Heart left ventricle (tissue), 16 donors: ENCODE measurements around the gene SGCA. TPM values are rescaled to one million over a fixed set of nuclear protein-coding genes. Genes with fewer than 3 reads are reported as not detected.

Experiments
- ATAC-seq, 4 donors: fragments of 200-7000 bp; cut with Tn5 transposase; one replicate each; pipeline ENCODE4 v1.9.1; 2020 to 2022; ENCODE audit warnings: moderate library complexity in 4 of 4, mild to moderate bottlenecking in 3 of 4, moderate number of reproducible peaks in 1 of 4
- DNase-seq, 5 donors: peaks; one replicate each; pipeline ENCODE4 v3.0.0-alpha.2; 2020
- H3K27ac ChIP-seq, 12 donors: fragments of 200-600 bp; sonication (generic) in 4 of 12; one replicate each; pipeline versions ENCODE4 v1.5.0 to v1.8.0; 2016 to 2022; ENCODE audit warnings: mild to moderate bottlenecking in 2 of 12
- H3K27me3 ChIP-seq, 9 donors: fragments of 200-600 bp; sonication (generic) in 2 of 9; one replicate each; pipeline versions ENCODE4 v1.5.1 to v1.8.0; 2016 to 2022; ENCODE audit warnings: mild to moderate bottlenecking in 3 of 9
- H3K36me3 ChIP-seq, 9 donors: fragments of 200-600 bp; sonication (generic) in 2 of 9; one replicate each; pipeline versions ENCODE4 v1.5.0 to v1.8.0; 2018 to 2022; ENCODE audit warnings: mild to moderate bottlenecking in 2 of 9
- H3K4me1 ChIP-seq, 12 donors: fragments of 200-600 bp; sonication (generic) in 4 of 12; one replicate each; pipeline versions ENCODE4 v1.5.0 to v1.8.0; 2016 to 2022; ENCODE audit warnings: mild to moderate bottlenecking in 3 of 12
- H3K4me3 ChIP-seq, 12 donors: fragments of 200-600 bp; sonication (generic) in 4 of 12; one replicate each; pipeline versions ENCODE4 v1.5.0 to v1.8.0; 2017 to 2022; ENCODE audit warnings: mild to moderate bottlenecking in 9 of 12, moderate library complexity in 4 of 12
- H3K9me3 ChIP-seq, 12 donors: fragments of 200-600 bp; sonication (generic) in 4 of 12; one replicate each; pipeline versions ENCODE4 v1.5.0 to v1.8.0; 2016 to 2022; ENCODE audit warnings: mild to moderate bottlenecking in 1 of 12
- POLR2A ChIP-seq, 2 donors: fragments of 450-650 bp; IDR thresholded peaks; one replicate each; pipeline ENCODE4 v1.6.1; 2017; ENCODE audit warnings: antibody characterized with exemption in 2 of 2, mild to moderate bottlenecking in 2 of 2, moderate library complexity in 2 of 2
- WGBS, 4 donors: extraction: QIAGEN DNeasy Blood & Tissue Kit in 2 of 4; methylation state at CpG; one replicate each; pipeline versions ENCODE4 v1.1.5 to v1.1.7; 2013 to 2018; 5-methylcytosine and 5-hydroxymethylcytosine counted together
- intact Hi-C, 10 donors: fragments of 100-400 bp; cut with DNase I; formaldehyde crosslinking; loops; one replicate each; pipeline versions ENCODE4 v1.11.1 to v1.14.2; 2022
- polyA plus RNA-seq, 2 donors: library from polyadenylated mRNA; stranded (reverse); fragments of 200-250 nt; gene quantifications; one replicate each; pipeline ENCODE4 v1.2.3, GENCODE V29; 2013
- total RNA-seq, 9 donors: library from RNA; depleted of rRNA in 2 of 9; stranded (reverse); fragments of >200 nt in 2 of 9; fragmentation: NEBNext Ultra II Directional in 3 of 9; extraction: Animal tissue kit (Norgen Biotek cat#: 25700) in 3 of 9; gene quantifications; one replicate each; pipeline versions ENCODE4 v1.1.0 to v1.2.4, GENCODE V29; 2016 to 2023
- TF ChIP-seq, protein P1 (sequence below), 12 donors: fragments of 200-600 bp; sonication (generic) in 4 of 12; IDR thresholded peaks; one replicate each; pipeline versions ENCODE4 v1.5.0 to v1.8.0; 2018 to 2022; ENCODE audit warnings: antibody characterized with exemption in 12 of 12, mild to moderate bottlenecking in 5 of 12
- donor health status: ischemic (EF 13 %, LVEDD 7.1; RV severe dilation, severe dysfunction).
- donor health status: healthy with polysubstance abuse.
- donor health status: DM: no; HTN: yes; CAD: no.
- donor health status: DM: no; HTN: no; CAD: no.
- donor health status: ischemic (EF 25% LVEDD 6.9; RV normal size, moderate dysfunction).
- donor health status: ischemic (EF 25% LVEDD 5.7; RV mildly dilated, moderate dysfunction).
- donor health status: healthy.
- donor health status: DM: yes; HTN: yes; CAD: no.
- donor health status: ischemic (EF 35%, LVEDD 5.7; RV mildly dilated, moderate dysfunction).
- donor health status: nonischemic (EF 11% LVEDD 7.7; RV severe dilation, severe dysfunction).
- donor health status: DM: yes; HTN: yes; CAD: no.
- donor health status: PGD.
- donor health status: ischemic (EF 29% LVEDD 5.4; RV normal size, mild dysfunction).
- donor health status: nonischemic (EF 23%, LVEDD 6.1; RV moderate dilation, normal function).

The SGCA gene
- total and polyA plus RNA-seq, 11 donors = 96.5 to 225 (median 151) TPM

DNA sequence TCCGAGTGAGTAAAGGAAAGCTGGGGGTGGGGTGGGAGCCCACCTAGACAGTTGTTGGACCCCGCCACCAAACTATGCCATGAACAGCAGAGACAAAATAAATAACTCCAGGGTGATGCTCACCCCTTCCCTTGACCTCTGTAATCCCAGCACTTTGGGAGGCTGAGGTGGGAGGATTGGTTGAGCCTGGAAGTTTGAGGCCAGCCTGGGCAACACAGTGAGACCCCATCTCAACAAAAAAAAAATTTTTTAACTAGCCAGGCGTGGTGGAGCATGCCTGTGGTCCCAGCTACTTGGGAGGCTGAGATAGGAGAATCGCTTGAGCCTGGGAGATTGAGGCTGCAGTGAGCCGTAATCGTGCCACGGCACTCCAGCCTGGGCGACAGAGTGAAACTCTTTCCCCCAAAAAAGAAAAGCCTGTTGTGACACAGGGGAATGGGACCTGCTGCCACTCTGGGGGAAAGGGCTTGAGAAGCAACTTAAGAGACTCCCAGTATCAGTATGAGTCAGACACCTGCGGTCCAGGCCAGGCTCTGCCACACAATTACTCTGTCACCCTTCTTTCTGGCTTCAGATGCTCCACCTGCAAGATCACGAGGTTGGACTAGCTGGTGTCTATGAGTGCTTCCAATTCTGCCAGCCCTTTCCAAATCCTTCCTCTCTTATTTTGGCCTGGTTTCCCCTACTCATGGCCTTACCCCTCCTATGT lies 5.0 kb downstream of the SGCA start:
- TF ChIP-seq, protein P1, sequence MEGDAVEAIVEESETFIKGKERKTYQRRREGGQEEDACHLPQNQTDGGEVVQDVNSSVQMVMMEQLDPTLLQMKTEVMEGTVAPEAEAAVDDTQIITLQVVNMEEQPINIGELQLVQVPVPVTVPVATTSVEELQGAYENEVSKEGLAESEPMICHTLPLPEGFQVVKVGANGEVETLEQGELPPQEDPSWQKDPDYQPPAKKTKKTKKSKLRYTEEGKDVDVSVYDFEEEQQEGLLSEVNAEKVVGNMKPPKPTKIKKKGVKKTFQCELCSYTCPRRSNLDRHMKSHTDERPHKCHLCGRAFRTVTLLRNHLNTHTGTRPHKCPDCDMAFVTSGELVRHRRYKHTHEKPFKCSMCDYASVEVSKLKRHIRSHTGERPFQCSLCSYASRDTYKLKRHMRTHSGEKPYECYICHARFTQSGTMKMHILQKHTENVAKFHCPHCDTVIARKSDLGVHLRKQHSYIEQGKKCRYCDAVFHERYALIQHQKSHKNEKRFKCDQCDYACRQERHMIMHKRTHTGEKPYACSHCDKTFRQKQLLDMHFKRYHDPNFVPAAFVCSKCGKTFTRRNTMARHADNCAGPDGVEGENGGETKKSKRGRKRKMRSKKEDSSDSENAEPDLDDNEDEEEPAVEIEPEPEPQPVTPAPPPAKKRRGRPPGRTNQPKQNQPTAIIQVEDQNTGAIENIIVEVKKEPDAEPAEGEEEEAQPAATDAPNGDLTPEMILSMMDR (IDR thresholded peaks at IDR 0.05) = no peak
- no peak for TF ChIP-seq POLR2A (IDR thresholded peaks at IDR 0.05)
- WGBS, 4 donors = 72 to 85% (median 83%) methylated on average over 10 of the region's 10 CpGs
- Histone ChIP-seq H3K27ac (peak overlapping the region in 11 of 12 donors; percentile 39 to 94 (median 58)), H3K4me3 (no peak overlapping the region), H3K27me3 (no peaks in the 10 kb centered on the region), H3K9me3 (no peaks in the 10 kb centered on the region), H3K36me3 (peaks cover 0 to 9% (median 3%) of the 10 kb centered on the region in 9 donors), H3K4me1 (peaks cover 0 to 76% (median 22%) of the 10 kb centered on the region in 12 donors)
- ATAC-seq (peak in 1 of 4 donors; percentile 9), DNase-seq (peak in 2 of 5 donors; percentile 24 to 29)
- intact Hi-C loops = no loop called here

DNA sequence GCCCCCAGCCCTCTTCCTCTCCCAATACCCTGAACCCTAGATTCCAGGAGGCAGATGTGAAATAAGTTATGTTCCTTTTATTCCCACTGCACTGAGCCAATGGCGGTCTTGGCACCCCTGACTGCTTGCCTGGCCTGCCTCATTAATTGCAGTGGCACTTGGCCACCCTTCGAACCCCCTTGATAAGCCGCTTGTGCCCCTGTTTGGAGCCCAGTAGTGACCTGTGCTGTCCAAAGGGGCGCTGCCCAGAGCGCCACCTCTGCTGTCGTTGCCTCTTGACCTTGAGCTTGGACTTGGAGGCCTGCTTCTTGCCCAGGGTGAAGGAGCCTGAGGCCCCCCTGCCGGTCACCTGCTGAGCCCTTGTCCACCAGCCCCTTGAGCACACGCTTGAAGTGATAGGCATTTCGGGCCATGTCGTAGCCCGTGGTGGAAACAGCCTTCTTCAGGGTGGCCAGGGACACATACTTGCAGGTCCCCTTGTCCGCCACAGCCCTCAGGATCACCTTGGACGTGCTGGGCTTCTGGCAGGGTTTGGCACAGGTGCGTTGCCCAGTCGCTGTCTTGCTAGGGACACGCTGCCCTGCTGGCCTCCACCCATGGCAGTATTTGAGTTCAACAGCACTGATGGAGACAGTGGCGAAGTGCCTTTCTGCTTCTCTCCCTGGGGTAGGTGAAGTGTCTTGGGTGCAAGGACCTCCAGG lies 5.7 kb downstream of the SGCA start:
- Histone ChIP-seq H3K4me1 (peaks cover 0 to 83% (median 26%) of the 10 kb centered on the region in 12 donors), H3K36me3 (peaks cover 0 to 9% (median 3%) of the 10 kb centered on the region in 9 donors), H3K9me3 (no peaks in the 10 kb centered on the region), H3K4me3 (no peak overlapping the region), H3K27ac (peak overlapping the region in 11 of 12 donors; percentile 39 to 94 (median 58)), H3K27me3 (no peaks in the 10 kb centered on the region)
- ATAC-seq (no peak), DNase-seq (peak in 3 of 5 donors; percentile 28 to 52 (median 35))
- intact Hi-C loops = loop anchor here in 1 of 10 donors (2.0 kb wide), 1 partner anchor 125 kb away; no protein-coding TSS in a partner anchor
- TF ChIP-seq, protein P1 (IDR thresholded peaks at IDR 0.05) = no peak
- TF ChIP-seq POLR2A (IDR thresholded peaks at IDR 0.05) = no peak
- 61 to 85% (median 67%) methylated on average over 14 to 17 of the region's 17 CpGs for WGBS, 4 donors

DNA sequence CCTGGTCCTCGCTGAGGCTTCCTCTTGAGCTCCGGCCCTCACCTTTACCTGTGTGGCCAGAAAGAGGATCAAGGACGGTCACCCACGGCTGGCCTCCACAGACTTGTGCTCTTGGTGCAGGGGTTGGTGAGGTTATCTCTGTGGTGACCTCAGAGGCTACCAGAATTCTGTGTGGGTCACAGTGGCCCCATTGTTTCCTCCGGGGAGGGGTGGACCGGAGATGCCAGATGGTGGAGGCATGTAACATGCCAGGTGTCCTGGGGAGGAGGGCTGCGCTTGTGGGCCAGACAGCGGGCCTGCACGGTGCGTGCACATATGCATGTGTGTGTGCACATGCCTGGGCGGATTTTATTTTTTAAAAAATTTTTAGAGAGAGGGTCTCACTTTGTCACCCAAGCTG lies 6.3 kb downstream of the SGCA start:
- 81 to 95% (median 92%) methylated on average over 9 to 11 of the region's 11 CpGs for WGBS, 4 donors

More for the DNA sequence above, 6.3 kb downstream of the SGCA start:
- H3K27me3 ChIP-seq = no peaks in the 10 kb centered on the region
- TF ChIP-seq, protein P1 (IDR thresholded peaks at IDR 0.05) = no peak
- TF ChIP-seq POLR2A (IDR thresholded peaks at IDR 0.05) = no peak
- no peaks in the 10 kb centered on the region for H3K9me3 ChIP-seq
- peaks cover 0 to 9% (median 3%) of the 10 kb centered on the region in 9 donors for H3K36me3 ChIP-seq
- H3K27ac ChIP-seq = peak overlapping the region in 6 of 12 donors; percentile 40 to 94 (median 64)
- intact Hi-C loops = loop anchor here in 1 of 10 donors (2.0 kb wide), 1 partner anchor 125 kb away; no protein-coding TSS in a partner anchor
- peaks cover 0 to 87% (median 32%) of the 10 kb centered on the region in 12 donors for H3K4me1 ChIP-seq
- ATAC-seq = no peak
- no peak overlapping the region for H3K4me3 ChIP-seq
- DNase-seq = peak in 3 of 5 donors; percentile 15 to 42 (median 23)
